Adipocyte (in vitro differentiated cells): ENCODE measurements around the gene ABHD12B.
"Not testable (repeated sequence)": the region's sequence is repeated elsewhere in the genome, so short reads cannot be mapped to it uniquely, and the experiment has no call there.

Source experiments
- DNase-seq: peaks from one replicate; pipeline ENCODE4 v3.0.0-alpha.2; 2015; ENCODE audit warnings: low read depth
- H3K27me3 ChIP-seq: replicated peaks from 2 replicates; pipeline ENCODE4 v1.7.0; 2013; ENCODE audit warnings: mild to moderate bottlenecking, low read length, moderate library complexity; ENCODE audit not compliant: control insufficient read depth, insufficient read depth
- H3K36me3 ChIP-seq: 2 replicates; pipeline ENCODE4 v1.7.0; 2013; ENCODE audit warnings: low read length, mild to moderate bottlenecking, moderate library complexity; ENCODE audit not compliant: control insufficient read depth, insufficient read depth, severe bottlenecking
- H3K4me1 ChIP-seq: 2 replicates; pipeline ENCODE4 v1.7.0; 2013; ENCODE audit warnings: mild to moderate bottlenecking, low read length, moderate library complexity; ENCODE audit not compliant: control insufficient read depth, insufficient read depth
- H3K4me3 ChIP-seq: 2 replicates; pipeline ENCODE4 v1.7.0; 2013; ENCODE audit warnings: mild to moderate bottlenecking, low read length, moderate library complexity
- H3K9ac ChIP-seq: 2 replicates; pipeline ENCODE4 v1.7.0; 2013; ENCODE audit warnings: mild to moderate bottlenecking, low read length, moderate library complexity
- H3K9me3 ChIP-seq: 2 replicates; pipeline ENCODE4 v1.7.0; 2013; ENCODE audit warnings: mild to moderate bottlenecking, low read length, moderate library complexity; ENCODE audit not compliant: control insufficient read depth

Gene ABHD12B

DNA sequence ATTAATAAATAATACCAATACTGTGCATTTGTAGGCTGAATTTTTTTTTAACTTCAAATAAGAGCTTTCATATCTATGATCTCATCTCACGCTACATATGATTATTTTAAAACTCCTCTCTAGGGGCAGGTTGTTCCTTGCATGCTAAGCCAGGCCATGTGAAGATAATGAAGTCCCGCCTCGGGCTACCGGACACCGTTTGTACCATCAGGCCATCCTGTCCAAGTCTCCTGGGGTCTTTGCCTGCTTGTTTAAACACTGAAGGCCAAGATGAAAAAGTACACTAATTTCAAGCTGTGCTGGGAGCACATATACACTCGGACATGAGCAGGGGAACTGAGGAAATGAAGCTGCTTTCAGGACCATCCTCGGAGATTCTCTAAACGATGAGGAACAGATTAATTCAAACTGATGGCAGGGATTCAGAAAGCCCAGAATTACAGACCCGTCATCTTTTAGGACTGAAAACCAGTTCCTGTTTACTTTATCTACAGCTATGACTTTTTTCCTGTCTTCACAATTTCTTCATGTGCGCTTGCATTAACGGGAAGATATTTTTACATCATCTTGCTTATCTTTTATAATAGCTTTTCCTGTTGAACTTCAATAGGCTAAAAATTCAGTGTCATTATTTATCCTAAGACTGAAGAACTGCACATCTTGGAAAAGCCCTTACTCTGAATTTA lies 6.3 kb upstream of the ABHD12B start:
- Histone ChIP-seq H3K9ac (no peak overlapping the region), H3K36me3 (no peaks in the 10 kb centered on the region), H3K9me3 (no peaks in the 10 kb centered on the region), H3K27me3 (peaks cover 4% of the 10 kb centered on the region), H3K4me1 (peaks cover 16% of the 10 kb centered on the region), H3K4me3 (no peak overlapping the region)
- DNase-seq, result no peak

DNA sequence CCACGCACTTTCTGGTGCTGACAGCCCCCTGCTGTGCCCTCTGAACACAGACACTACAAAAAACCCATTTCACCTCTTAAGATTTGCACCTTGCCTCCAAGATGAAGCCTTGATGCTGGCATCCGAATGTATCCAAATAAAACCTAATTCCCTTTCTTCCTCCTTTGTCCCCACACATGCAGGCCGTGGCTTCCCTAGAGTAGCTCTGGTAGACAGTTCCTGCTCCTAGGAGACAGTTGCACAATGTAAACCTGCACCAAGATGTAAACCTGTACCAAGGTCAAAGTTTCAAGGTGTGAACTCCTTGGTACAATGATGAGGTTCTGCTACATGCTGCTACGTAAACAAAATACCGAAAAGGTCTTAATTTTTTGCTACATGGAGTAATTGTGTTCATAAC lies 625 bp upstream of the ABHD12B start:
- peaks cover 11% of the 10 kb centered on the region for H3K27me3 ChIP-seq
- H3K4me1 ChIP-seq, result peaks cover 17% of the 10 kb centered on the region
- no peak overlapping the region for H3K9ac ChIP-seq
- H3K4me3 ChIP-seq, result no peak overlapping the region
- DNase-seq, result no peak
- no peaks in the 10 kb centered on the region for H3K36me3 ChIP-seq
- no peaks in the 10 kb centered on the region for H3K9me3 ChIP-seq

DNA sequence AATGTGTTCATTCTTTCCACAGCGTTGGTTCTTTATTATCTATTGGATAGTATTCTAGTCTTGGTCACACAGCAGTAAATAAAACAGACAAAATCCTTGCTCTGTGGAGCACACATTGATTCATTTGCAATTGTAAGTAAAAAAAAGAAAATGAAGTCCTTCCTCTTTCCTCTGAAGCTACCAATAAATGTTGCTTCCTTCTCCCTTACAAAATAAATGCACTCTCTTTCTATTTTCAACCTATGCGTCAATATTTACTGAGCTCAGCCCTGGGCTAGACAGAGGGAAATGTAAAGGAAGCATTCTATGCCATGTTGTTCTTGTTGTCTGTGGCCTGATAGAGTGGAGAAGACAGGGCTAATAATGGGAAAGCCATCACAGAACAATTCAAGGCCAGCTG lies 2.9 kb downstream of the ABHD12B start:
- Histone ChIP-seq H3K9me3 (no peaks in the 10 kb centered on the region), H3K4me3 (no peak overlapping the region), H3K9ac (no peak overlapping the region), H3K36me3 (no peaks in the 10 kb centered on the region), H3K27me3 (peaks cover 22% of the 10 kb centered on the region), H3K4me1 (peaks cover 23% of the 10 kb centered on the region)
- no peak for DNase-seq

DNA sequence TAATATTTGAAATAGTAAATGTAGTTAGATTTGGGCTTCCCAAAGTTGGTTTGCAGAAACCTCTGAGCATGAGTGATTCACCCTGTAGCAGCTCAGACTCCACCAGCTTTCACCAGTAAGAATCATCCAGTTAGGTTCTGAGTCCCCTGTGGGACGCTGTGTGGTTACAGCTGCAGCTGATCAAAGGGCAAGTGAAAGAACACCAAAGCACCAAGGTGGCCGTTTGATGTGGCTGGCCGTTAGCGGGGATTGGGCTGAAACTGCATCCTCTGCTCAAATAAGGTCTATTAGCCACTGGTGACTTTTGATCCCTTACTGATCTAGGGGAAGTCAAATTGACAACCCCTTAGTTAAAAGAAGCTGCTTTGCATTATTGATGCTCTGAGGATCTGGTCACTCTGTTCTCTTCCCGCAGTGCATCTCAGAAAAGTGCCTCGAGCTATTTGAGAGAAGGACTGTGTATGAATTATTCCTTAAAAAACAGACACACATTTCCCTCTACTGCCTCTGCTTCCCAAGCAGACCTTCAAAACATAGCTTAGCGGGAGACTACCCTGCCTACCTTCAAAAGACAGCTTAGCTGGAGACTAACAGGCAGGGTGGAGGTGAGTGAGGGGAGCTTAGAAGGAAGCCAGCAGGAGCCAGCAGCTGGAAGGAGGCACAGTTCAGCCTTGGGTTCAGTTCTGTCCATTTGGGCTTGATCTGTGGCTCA lies 3.7 kb downstream of the ABHD12B start:
- no peak for DNase-seq
- Histone ChIP-seq H3K27me3 (peaks cover 18% of the 10 kb centered on the region), H3K4me1 (peaks cover 18% of the 10 kb centered on the region), H3K4me3 (no peak overlapping the region), H3K36me3 (no peaks in the 10 kb centered on the region), H3K9ac (no peak overlapping the region), H3K9me3 (no peaks in the 10 kb centered on the region)

DNA sequence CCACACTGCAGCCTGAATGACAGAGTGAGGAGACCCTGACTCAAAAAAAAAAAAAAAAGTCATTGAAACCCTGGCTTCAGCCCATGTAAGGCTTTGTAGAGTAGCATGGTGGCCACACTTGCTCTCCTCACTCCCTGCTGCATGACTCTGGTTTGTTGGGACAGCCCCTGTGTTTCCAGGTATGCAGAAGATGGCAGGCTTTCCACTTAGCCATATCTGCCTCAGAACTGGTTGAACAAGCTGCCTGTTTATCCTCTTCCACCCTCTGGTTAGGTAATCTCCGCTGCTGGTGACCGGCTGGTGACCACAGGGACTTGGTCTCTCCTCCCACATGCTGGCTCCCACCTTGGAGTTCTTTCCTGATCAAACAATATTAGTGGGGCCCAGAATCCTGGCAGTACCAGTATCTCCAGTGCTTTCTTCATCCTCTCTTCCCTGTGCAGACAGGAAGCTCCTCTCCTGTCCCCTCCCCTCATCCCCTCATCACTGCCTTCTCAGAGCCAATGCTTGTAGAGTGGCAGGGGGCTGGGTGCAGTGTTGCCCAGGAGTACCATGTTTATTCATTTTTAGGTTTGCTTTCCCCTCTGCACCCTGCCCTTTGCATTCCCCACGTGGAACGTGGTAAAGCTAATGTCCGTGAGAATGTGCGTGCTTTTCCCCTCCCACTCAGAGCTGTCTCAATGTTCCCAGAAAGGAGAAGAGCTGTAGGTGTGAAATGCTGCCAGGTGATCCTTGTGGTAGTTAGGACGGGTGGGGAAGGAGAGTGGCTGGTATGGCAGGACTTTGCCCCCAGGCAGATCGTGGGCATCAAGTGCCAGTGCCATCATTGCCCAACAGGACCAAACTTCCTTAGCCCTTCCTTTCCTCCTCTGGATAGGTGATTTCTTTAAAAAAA lies 11.3 kb downstream of the ABHD12B start:
- Histone ChIP-seq H3K4me3 (no peak overlapping the region), H3K4me1 (no peaks in the 10 kb centered on the region), H3K36me3 (no peaks in the 10 kb centered on the region), H3K27me3 (no peaks in the 10 kb centered on the region), H3K9ac (no peak overlapping the region), H3K9me3 (no peaks in the 10 kb centered on the region)
- DNase-seq, result no peak

DNA sequence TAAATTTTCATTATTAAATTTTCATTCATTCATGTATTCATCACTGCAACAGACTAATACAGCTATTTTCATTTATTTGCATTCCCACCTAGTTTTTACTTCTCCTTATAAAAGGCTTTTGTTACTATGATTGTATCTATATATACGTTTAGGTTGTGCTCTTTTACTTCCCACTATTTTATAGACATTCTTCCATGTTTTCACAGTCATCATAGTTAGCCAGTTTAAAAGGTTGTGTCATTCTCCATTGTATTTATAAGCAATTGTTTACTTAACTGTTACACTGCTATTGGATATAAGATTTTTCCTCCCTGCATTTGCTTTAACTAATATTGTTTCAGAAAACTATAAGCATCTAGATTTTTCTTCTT lies 12.0 kb downstream of the ABHD12B start:
- no peak for DNase-seq
- no peaks in the 10 kb centered on the region for H3K9me3 ChIP-seq

DNA sequence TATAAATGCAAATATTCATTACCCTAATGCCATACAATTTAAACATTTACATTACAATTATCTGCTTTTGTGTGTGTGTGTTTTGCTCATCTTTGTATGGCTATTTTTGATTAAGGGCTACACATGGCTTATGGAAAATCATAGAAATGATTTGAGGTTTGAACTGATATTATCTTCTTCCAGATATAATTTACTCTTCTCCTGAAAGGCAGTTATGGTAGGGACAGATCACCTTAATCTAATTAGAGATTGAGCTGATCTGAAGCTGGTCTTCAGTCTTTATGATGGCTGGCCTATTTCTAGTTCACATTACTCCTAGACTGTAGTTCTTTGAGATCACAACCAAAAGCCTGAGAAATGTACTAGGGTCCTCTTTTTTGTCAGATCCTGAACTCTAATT lies 15.6 kb downstream of the ABHD12B start:
- no peak for DNase-seq
- Histone ChIP-seq H3K4me3 (no peak overlapping the region), H3K9me3 (no peaks in the 10 kb centered on the region), H3K9ac (no peak overlapping the region), H3K36me3 (no peaks in the 10 kb centered on the region), H3K4me1 (no peaks in the 10 kb centered on the region), H3K27me3 (no peaks in the 10 kb centered on the region)

More for the DNA sequence above, 12.0 kb downstream of the ABHD12B start:
- no peaks in the 10 kb centered on the region for H3K27me3 ChIP-seq
- no peak overlapping the region for H3K9ac ChIP-seq
- no peak overlapping the region for H3K4me3 ChIP-seq
- H3K4me1 ChIP-seq, result no peaks in the 10 kb centered on the region
- no peaks in the 10 kb centered on the region for H3K36me3 ChIP-seq

DNA sequence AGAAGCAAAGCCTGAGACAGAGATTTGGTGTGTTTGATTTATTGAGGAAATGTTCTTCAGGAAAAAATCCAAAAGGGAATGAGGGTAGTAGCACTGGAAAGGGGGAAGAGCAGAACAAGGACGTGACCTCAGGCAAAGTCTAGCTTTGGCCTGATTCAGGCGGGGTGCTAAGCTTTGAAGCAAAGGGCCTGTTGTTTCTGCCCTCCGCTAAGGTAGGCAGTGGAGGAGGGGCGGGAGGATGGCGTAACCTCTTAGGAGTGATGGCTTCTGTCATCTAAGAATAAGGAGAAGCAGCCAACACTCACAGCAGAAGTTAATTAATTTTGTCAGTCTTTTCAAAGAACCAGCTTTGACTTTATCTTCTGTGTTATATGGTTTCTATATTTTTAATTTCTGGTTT lies 20.4 kb downstream of the ABHD12B start:
- Histone ChIP-seq H3K36me3 (no peaks in the 10 kb centered on the region), H3K9me3 (no peaks in the 10 kb centered on the region), H3K9ac (no peak overlapping the region), H3K4me3 (no peak overlapping the region), H3K4me1 (no peaks in the 10 kb centered on the region), H3K27me3 (no peaks in the 10 kb centered on the region)
- no peak for DNase-seq

DNA sequence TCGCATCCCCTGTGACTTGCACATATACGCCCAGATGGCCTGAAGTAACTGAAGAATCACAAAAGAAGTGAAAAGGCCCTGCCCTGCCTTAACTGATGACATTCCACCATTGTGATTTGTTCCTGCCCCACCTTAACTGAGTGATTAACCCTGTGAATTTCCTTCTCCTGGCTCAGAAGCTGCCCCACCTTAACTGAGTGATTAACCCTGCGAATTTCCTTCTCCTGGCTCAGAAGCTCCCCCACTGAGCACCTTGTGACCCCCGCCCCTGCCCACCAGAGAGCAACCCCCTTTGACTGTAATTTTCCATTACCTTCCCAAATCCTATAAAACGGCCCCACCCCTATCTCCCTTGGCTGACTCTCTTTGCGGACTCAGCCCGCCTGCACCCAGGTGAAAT lies 24.6 kb downstream of the ABHD12B start:
- peaks cover 10% of the 10 kb centered on the region for H3K36me3 ChIP-seq
- not testable (repeated sequence) for H3K27me3 ChIP-seq, H3K4me3 ChIP-seq, DNase-seq, H3K4me1 ChIP-seq, H3K9me3 ChIP-seq, H3K9ac ChIP-seq

DNA sequence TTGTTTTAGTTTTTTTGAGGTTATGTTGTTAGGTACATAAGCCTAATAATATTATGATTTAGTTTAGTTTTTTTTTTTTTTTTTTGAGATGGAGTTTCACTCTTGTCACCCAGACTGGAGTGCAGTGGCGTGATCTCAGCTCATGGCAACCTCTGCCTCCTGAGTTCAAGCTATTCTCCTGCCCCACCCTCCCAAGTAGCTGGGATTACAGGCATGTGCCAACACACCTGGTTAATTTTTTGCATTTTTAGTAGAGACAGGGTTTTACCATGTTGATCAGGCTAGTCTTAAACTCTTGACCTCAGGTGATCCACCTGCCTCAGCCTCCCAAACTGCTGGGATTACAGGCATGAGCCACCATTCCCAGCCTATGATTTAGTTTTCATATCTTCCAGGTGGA lies 25.2 kb downstream of the ABHD12B start:
- H3K4me1 ChIP-seq, H3K4me3 ChIP-seq, H3K27me3 ChIP-seq, DNase-seq, H3K9ac ChIP-seq, H3K9me3 ChIP-seq: not testable (repeated sequence)
- peaks cover 16% of the 10 kb centered on the region for H3K36me3 ChIP-seq

DNA sequence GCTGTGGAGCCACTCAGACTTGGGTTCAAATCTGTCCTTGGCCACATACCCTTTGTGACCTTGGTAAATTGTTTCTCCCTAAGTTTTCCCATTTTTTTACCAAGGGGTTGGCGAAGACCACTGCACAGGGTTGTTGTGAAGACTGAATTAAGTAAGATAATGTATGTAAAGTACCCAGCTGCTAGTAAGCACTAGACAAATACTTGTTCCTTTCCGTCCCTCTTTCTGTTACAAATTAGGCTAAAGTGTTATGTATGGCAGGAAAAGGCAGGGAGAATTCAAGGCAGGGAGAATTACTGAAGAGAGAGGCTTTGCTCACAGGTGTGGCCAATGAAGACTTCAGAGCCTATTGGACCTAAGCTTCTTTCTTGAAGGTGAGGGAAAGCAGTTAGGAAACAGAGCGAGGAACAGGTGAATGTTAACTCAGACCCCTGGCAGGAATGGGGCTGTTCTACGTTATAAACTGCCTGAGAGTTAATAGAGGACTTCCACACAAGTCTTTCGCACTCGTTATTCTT lies 25.9 kb downstream of the ABHD12B start:
- Histone ChIP-seq H3K36me3 (peaks cover 23% of the 10 kb centered on the region), H3K4me1 (no peaks in the 10 kb centered on the region), H3K9ac (no peak overlapping the region), H3K27me3 (no peaks in the 10 kb centered on the region), H3K9me3 (no peaks in the 10 kb centered on the region), H3K4me3 (no peak overlapping the region)
- no peak for DNase-seq
